GM21515 (cell line): Measurements from ENCODE around the gene EEFSEC.

Experiments used
- ATAC-seq: cut with Tn5 transposase; IDR thresholded peaks from one replicate; pipeline ENCODE4 v1.9.1; 2021; ENCODE audit not compliant: unreplicated experiment

EEFSEC gene

DNA sequence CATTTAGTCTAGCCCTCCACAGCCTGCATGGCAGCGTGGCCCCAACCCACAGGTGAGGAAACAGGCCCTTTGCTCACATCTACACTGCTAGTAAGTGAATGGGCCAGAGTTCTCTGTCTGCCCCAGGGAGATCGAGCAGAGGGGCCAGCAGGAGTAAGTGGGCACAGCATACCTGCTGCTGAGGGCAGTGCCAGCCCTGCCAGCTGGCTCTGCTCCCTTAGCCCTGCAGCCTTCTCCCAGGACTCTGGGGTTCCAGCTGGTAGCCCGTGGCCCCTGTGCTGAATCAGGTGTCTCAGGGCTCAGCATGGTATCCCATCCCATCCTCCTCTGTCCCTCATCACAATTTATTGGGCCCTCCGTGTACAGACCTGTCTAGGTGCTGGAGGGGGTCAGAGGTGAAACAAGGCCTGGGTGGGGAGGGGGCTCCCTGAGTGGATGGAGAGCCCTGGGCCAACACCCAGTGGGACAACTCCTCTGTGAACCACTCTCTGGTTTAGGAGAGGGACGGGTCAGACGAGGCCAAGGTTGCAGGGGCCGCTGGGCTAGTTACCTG, 211.6 kb downstream of the EEFSEC start:
- no peak for ATAC-seq

DNA sequence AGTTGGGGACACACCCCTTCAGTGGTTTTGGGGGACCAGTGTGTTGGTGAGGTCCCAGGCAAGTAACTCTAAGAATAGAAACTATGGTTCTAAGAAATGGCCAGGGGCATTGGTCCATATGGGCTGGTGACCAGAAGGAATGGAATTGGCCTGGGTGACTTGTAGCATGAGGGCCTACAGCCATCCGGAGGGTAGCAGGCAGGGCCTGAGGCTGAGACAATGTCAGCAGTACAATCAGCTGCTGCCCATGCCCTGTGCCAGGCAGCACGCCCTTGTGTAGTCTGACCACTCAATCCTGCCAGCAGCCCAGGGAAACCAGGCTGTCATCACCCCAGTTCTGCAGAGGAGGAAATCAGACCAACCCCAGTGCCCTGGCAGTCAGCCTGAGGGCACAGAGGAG, 212.9 kb downstream of the EEFSEC start:
- ATAC-seq: no peak

DNA sequence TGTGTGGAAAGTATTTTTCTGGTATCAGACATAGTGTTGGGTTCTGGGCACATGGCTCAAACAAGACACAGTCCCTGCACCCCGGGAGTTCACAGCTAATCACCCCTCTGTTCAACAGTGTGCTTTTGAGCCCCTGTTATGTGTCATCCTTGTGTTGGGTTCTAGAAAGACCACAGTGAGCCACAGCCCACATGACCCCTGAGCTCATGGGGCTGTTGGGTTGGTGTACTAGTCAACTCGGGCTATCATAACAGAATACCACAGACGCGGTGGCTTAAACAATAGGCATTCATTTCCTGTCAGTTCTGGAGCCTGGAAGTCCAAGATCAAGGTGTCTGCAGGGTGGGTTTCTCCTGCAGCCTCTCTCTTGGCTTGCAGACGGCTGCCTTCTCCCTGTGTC, 213.4 kb downstream of the EEFSEC start:
- no peak for ATAC-seq

DNA sequence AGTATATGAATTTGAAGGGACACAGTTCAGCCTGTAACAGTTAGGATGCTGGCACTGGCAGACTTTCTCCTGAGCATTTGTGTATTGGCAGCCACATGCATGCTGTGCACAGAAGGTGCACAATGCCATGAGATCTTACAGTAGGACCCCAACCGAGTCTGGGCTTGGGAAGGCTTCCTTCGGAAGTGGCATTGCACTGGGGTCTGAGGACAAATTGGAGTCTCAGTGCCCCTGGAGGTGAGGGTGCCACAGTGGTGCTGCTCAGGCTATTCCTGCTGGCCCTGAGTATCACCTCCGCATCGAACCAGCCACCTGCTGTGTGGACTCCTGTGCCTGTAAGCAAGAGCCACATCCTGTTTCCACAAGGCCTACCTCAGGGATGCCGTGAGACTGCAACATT, 213.9 kb downstream of the EEFSEC start:
- ATAC-seq: no peak

DNA sequence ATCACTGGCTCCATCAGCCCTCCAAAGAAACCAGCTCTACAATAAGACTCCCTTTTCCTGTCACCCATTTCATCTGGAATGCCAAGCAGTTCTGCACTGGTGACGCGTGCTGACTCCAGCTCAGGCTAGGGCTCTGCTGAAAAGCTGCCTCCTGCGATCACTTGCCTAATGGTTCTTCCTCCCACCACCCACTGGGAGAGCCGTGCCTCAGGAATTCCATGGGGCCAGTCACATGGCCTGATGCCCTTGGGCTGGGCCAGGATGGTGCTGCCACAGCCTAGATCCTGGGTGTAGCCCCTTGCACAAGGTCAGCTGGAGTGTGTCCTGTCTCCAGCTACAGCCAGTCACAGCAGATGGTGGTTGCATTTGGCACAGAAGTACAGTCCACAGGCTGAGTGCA, 214.5 kb downstream of the EEFSEC start:
- no peak for ATAC-seq

DNA sequence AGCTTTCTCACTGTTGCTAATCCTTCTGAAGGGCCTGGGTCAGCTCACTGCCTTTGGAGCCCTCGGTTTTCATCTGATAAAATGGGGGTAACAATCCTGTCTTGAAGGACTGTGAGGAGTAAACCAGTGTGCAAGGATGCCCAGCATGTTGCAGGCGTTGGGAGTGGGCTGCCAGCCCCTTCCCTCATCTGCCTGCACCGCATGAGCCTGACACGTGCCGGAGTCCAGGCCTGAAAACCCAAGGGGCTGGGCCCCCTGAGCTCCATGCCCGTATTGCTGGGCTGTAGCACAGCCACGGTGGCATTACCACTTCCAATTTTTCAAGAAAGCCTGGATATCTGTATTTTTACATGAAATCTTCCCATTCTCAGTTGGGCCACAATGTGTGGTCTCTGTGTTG, 215.3 kb downstream of the EEFSEC start:
- ATAC-seq: no peak

DNA sequence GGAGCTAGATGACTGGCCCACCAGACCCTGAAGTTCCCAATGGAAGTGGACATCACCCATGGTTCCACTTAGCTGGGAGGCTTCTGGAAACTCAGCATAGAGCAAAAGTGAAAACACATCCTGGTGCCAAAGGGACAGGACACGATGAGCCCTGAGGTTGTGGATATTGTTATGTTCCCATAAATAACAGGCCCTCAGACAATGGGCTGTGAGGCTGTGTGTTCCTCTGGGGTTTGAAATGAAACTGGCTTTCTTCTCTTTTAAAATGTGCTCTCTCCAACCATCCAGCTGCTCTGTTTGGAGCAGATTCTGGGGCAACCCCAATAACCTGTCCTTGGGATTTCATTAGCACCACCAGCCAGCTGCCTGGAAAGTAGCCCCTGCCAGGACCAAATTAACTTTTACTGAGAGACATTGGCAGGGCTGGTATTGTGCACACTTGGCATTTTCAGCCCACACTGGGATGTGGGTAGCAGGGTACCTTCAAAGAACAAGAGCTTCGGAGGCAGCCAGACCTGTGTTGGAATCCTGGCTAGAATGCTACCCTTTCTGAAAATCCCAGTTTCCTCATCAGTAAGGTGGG, 215.9 kb downstream of the EEFSEC start:
- ATAC-seq: no peak

DNA sequence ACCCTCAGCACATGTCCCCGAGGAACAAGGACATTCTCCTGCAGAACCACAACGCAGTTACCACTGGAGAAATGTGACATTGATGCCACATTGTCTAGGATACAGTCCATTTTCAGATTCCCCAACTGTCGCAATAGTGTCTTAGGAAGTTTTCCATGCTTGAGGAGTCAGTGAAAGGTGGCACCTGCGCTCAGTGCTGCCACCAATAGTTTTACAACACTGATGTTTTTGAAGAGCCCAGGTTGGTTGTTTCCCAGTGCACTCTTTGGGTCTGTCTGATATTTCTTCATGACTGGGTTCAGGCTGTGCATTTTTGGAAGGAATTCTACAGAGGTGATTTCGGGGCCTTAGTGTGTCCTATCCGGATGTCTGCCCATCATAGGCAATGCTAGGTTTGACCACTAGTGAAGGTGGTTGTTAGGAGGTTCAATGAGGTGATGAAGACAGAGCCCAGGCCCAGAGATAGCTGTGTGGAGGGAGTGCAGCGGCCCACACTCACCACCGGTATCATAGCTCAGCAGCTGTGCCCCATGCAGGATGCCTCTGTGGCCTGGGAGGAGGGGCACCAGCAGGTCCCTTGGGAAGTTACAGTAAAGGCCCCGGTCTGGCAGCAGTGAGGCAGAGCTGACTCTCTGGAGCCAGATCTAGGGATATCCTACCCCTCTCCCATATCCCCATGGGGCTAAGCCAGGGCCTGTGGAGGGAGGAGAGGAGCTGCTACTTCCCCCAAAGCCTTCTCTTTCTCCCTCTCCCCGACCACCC, 216.8 kb downstream of the EEFSEC start:
- no peak for ATAC-seq

DNA sequence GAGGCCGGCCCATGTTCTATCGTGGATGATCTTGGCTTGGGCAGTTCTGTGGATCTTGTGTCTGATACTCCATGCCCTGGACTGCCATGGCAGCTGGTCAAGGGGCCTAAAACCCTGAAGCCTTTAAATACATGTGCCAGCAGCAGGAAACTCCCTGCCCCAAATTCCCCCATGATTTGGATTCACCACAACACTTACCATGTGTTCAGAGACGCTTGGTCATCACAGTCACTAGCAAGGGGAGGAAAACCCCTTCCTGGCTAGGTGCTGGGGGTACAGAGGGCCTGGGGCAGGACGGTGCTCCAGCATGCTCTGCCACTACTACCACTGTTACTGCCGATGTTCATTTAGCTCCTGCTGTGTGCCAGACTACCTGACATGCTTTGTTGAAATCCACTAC, 219.0 kb downstream of the EEFSEC start:
- ATAC-seq: no peak

DNA sequence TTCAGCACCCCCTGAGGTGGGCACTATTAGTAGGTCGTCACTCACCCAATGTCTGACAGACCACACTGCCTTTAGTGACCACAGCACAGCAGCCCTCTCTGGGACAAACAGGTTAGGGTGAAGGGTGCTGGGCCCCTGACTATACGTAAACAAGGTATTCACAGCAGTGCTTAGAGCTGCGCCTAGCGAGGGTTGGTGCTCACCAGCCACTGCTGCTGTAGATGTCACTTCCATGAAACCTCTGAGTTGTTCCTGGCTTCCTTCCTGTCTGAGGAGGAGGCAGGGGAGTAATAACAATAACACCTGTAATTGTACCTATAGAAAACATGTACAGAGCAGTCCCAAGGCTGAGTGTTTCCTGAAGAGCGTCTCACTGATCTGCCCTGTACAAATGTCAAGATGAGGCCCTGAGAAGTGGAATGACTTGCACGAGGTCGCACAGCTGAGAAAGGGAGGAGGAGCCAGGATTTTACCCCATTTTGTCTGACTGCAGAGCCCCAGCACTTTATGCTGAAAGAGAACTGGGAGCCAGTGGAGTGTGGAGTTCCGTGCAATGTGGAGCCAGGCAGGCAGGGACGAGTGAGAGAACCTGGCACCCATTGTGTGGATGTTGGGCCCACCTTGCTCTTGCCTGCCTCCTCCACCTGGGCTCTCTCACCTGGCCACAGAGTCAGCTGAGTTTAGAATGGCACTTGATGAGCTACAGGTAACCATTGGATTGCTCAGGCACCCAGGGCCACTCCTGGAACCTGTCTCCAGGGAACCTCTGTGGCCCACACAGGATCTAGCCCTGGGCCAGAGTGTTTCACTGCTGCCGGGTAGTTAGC, 219.6 kb downstream of the EEFSEC start:
- no peak for ATAC-seq

DNA sequence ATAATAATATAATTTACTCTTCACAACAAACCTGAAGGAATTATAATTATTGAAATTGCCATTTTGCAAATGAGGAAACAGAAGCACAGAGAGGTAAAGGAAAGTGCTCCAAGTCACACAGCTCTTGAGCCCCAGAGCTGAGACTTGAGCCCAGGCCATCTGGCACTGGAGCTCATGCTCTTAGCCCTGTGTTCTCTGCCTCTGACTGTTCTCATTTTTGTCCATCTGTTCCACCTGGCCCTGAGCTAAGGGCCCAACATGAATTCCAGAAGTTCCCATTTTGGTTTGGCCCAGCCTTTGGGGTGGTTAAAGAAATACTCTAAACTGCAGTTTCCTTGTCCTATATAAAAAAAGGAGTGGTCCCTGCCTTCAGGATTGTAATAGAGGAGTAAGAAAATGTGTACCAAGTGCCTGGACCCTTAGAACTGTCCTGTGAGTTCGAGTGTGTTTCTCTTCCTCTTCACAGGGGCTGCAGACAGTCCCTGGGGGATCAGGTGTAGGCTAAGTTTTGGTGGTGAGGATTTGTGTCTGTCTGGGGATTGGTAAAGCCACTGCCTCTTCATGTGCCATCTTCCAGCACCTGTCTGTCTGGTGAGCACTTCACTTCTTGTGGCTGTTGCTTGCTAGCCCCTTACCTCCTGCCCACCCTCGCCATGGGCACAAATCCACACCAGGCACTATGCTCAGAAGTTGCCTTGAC, 221.6 kb downstream of the EEFSEC start:
- no peak for ATAC-seq

DNA sequence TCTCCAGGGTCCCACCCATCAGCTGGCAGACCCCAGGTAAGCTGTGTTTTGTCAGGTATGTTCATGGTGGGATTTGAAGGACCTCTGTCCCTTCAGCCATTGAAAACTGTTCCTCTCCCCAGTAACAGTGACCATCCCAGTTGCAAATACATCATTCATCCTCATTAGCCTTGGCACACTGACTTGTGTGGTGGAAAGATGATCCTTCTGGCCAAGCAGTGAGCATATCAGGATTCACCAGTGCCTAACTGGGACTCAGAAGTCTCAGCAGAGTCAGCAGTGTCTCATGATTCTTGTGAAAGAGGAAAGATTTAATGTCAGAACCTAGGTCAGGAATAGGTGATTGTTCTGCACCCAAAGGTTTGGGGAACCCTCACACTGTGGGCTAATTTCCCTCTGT, 223.2 kb downstream of the EEFSEC start:
- ATAC-seq: no peak

DNA sequence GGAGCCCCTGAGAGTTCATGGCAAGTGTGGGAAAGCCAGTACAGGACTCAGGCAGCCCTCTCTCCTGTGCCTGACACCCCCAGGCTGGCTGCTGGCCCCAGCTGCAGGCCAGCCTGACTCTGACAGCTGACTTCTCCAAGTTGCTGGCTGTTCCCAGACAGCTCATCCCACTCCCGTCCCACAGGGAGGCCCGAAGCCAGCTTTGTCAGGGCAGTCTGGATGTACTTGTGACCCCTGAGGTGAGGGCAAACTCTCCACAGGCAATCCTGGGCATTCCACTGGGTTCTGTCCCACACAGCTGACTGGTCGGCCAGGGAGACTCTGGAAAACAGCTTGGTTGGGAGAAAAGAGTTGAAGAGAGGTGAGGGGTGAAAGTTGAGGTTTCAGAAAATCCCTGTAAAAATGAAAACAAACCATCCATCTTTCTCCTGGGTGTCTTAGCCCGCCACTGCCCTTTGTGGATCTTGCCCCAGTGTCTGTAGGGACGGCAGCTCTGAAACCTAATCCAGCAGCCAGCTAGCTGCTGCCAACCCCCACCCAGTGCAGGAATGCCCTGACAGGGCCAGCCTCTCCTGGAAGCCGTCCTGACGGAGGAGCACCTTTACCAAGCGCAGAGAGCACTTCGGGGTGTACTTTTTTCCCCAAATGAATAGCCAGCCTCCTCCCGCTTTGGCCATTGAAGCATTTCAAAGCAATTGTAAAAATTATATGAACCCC, 225.5 kb downstream of the EEFSEC start:
- ATAC-seq: no peak

DNA sequence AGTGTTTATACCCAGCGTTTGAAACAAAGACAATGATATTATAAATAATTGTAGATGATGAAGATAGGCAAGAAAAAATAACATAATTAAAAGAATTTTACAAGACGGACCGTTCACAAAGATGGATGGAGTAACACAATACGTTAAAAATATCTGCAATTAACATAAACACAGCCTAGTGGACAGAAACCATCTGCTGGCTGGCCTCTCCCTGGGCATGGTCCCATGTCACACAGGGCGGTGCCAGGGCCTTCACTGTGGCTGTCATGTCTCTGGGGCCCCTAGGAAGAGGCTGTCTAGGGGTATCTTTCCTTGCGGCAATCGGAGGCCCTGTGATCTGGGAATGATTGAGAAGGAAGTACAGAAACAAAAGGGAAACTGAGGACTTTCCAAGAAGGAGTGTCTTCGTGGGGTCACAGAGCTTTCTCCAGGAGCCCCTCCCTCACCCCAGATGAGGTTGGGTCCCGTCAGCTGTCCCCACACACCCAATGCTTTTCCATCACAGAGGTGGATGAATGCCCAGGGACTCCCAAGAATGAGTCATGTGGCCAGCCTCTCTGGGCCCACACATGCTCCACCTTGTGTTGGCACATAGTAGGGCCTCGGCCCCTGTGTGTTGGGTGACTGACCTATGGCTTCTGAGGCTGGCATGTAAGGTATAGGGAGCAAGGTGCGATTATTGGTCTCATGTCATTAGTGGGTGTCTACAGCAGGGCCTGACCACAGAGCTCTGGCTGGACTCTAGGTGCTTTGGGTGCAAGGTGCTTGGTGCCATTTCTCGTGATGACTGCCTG, 226.3 kb downstream of the EEFSEC start:
- ATAC-seq: no peak

DNA sequence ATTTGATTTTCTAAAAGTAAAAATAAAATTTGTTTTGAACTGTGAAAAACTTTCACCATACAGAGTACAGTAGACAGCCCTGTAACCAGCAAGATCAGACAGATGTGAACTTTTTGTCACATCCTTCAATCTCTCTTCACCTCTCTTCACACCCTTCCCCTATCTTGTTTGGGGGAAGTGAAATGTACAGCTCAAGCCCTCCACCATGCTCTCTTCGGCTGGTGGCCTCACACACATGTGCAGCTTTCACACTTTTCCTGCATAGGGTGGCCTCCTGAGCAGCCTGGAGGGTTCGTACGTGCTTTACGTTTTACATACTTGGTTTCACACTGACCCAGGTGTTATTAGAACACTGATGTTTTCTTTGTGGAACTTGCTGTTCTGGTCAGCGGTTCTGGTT, 227.0 kb downstream of the EEFSEC start:
- no peak for ATAC-seq

DNA sequence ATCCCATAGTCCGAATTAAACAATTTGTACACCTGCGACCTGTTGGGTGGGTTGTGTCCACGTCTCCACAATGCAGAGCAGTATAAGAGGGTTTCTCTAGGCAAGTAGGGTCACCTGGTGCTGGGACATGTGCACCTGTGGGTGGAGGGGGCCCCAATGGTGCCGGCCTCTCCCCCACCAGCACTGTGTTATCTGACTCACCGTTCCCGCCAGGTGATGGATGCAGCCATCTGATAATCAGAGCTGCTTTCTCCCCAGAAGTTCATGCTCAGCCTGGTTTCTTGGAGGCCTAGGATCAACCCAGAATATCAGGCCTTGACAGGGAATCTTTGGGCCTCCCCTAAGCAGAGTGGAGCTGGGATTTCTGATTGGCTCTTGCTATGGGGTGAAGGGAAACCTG, 227.4 kb downstream of the EEFSEC start:
- ATAC-seq: no peak

DNA sequence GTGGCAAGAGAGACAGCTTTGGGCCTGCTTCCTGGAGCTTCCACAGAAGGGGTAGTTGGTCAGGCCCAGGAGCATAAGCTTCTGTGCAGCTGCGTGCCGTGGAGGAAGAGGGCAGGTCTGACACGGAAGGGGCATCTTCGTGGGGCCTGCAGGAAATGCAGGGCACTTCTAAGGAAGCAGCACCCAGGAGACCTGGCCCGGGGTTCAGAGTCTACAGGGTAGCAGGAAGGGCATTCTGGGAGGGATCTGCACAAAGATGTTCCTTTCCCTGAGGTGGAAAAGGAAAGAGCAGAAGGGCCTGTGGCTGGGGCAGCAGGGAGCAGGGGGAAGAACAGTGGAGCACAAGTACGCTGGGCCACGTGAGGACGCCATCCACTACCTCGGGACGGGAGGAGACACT, 228.3 kb downstream of the EEFSEC start:
- no peak for ATAC-seq

DNA sequence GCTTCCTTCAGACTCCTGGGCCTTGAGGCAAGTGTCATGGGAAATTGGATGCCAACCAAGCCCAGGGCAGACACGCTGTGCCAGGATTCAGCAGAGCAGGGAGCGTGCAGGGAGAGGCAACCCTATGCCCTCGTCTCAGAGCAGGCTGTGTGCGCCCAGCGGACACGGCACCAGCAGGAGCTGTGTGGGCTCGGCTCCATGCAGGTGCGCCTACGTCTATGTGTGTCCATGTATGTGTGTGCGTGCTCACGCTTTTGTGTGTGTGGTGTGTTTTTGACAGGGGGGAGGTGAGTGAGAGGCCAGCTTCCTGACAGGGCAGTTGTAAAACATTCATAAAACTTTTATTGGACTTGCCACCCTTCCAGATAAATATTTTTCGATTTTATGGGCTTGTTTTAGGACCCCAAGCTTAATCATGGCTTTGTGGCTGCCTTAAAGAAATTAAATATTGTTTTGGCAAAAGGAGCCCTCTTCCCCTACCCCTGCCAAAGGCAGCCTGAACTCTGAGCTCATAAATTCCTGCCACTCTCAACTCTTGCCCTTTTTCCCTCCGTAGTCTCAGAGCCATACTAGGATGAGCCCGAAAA, 229.0 kb downstream of the EEFSEC start:
- no peak for ATAC-seq
